Measurements from ENCODE around the gene LCE1B.
A peak's percentile ranks its signal among the peaks of the same experiment; 100 is the strongest.

Gene LCE1B

GRCh38 chr1:152811671-152812070 lies at the start of gene LCE1B:
LCE1B (plus strand) TSS chr1:152811971; CDS start chr1:152812447, 476 bp downstream.
- DNase-seq = no peak

- DNase-seq = no peak
These were observed 42.8 kb upstream of the LCE1B start for GRCh38 chr1:152768847-152769533.

- DNase-seq = no peak
These were observed 41.4 kb upstream of the LCE1B start for GRCh38 chr1:152770411-152770810.

GRCh38 chr1:152774875-152775274 lies 36.9 kb upstream of the LCE1B start, which contains the start of gene LCE1F:
LCE1F (plus strand) TSS chr1:152775140; CDS start chr1:152776372, 1,232 bp downstream.
- DNase-seq = no peak

GRCh38 chr1:152776361-152776760 lies 35.4 kb upstream of the LCE1B start:
- no peak for DNase-seq

- no peak for DNase-seq
These were observed 34.1 kb upstream of the LCE1B start for GRCh38 chr1:152777510-152778137.

GRCh38 chr1:152783095-152783494 lies 28.7 kb upstream of the LCE1B start:
- no peak for DNase-seq

GRCh38 chr1:152786077-152786476 lies 25.7 kb upstream of the LCE1B start, which contains the start of gene LCE1E:
LCE1E (plus strand) TSS chr1:152786257; CDS start chr1:152787300, 1,043 bp downstream.
- peak; percentile 39 for DNase-seq

GRCh38 chr1:152795686-152796085 lies 16.1 kb upstream of the LCE1B start:
- DNase-seq = no peak

GRCh38 chr1:152796421-152796820 lies 15.3 kb upstream of the LCE1B start, which contains the start of gene LCE1D:
LCE1D (plus strand) TSS chr1:152796721; CDS start chr1:152797795, 1,074 bp downstream.
- DNase-seq = no peak

- no peak for DNase-seq
These were observed 10.4 kb upstream of the LCE1B start for GRCh38 chr1:152801333-152801732.

- DNase-seq = no peak
These were observed 5.2 kb upstream of the LCE1B start, which contains the start of gene LCE1C for GRCh38 chr1:152806576-152806975. LCE1C (minus strand) TSS chr1:152806651; CDS start chr1:152805478, 1,173 bp downstream.

- no peak for DNase-seq
These were observed 721 bp upstream of the LCE1B start for GRCh38 chr1:152811050-152811449.

GRCh38 chr1:152817309-152817708 lies 5.5 kb downstream of the LCE1B start:
- DNase-seq = no peak

- no peak for DNase-seq
These were observed 11.5 kb downstream of the LCE1B start for GRCh38 chr1:152823294-152823693.

- DNase-seq = no peak
These were observed 13.2 kb downstream of the LCE1B start for GRCh38 chr1:152824964-152825363.

- DNase-seq = no peak
These were observed 15.4 kb downstream of the LCE1B start, which contains the start of gene LCE1A for GRCh38 chr1:152827173-152827572. LCE1A (plus strand) TSS chr1:152827473; CDS start chr1:152827473, 0 bp downstream.

GRCh38 chr1:152836870-152837269 lies 25.1 kb downstream of the LCE1B start:
- no peak for DNase-seq

- DNase-seq = no peak
These were observed 30.8 kb downstream of the LCE1B start, which contains the start of gene LCE6A for GRCh38 chr1:152842556-152842955. LCE6A (plus strand) TSS chr1:152842856; CDS start chr1:152843521, 665 bp downstream.

GRCh38 chr1:152855661-152856060 lies 43.9 kb downstream of the LCE1B start:
- no peak for DNase-seq

GRCh38 chr1:152858062-152858461 lies 46.3 kb downstream of the LCE1B start:
- DNase-seq = no peak

GRCh38 chr1:152859696-152860095 lies 47.9 kb downstream of the LCE1B start, which contains the start of gene LCE7A:
LCE7A (plus strand) TSS chr1:152859996; CDS start chr1:152860698, 702 bp downstream.
- DNase-seq = no peak

GRCh38 chr1:152860129-152860528 lies 48.4 kb downstream of the LCE1B start:
- no peak for DNase-seq

GRCh38 chr1:152861374-152861773 lies 49.6 kb downstream of the LCE1B start:
- DNase-seq = no peak
